Natural killer cell (primary cell): ENCODE results near the gene MAEA. TPM values are rescaled to one million over a fixed set of nuclear protein-coding genes. Genes with fewer than 3 reads are reported as not detected.

Source experiments
- ATAC-seq, 3 donors: fragments of 150-1000 bp in 2 of 3; fragments of 200-7000 bp in 1 of 3; cut with Tn5 transposase; 1 replicate in 1 of 3; 2 replicates in 2 of 3; pipeline ENCODE4 v1.10.0; 2021; ENCODE audit warnings: mild to moderate bottlenecking in 2 of 3, moderate library complexity in 2 of 3
- DNase-seq, 2 donors: peaks; one replicate each; pipeline versions ENCODE4 v3.0.0 to v3.0.0-alpha.2; 2013 to 2021; ENCODE audit warnings: mixed read lengths in 1 of 2
- H3K27ac ChIP-seq: one replicate; pipeline ENCODE4 v1.5.1; 2013; ENCODE audit warnings: mild to moderate bottlenecking, low read length
- H3K27me3 ChIP-seq: one replicate; pipeline ENCODE4 v1.6.1; 2013; ENCODE audit warnings: low read length; ENCODE audit not compliant: control insufficient read depth, insufficient read depth
- H3K36me3 ChIP-seq: one replicate; pipeline ENCODE4 v1.6.1; 2013; ENCODE audit warnings: low read length; ENCODE audit not compliant: control insufficient read depth, insufficient read depth
- H3K4me1 ChIP-seq: one replicate; pipeline ENCODE4 v1.6.1; 2013; ENCODE audit warnings: low read length; ENCODE audit not compliant: control insufficient read depth, insufficient read depth
- H3K4me3 ChIP-seq: one replicate; pipeline ENCODE4 v1.5.1; 2013; ENCODE audit warnings: low read length
- H3K9me3 ChIP-seq: one replicate; pipeline ENCODE4 v1.6.1; 2013; ENCODE audit warnings: low read length; ENCODE audit not compliant: control insufficient read depth, insufficient read depth
- H3K27ac Mint-ChIP-seq, 2 donors: one replicate each; pipeline ENCODE4 v1.8.0; 2022; ENCODE audit warnings: mild to moderate bottlenecking in 2 of 2, mixed read lengths in 2 of 2, moderate library complexity in 1 of 2
- H3K27me3 Mint-ChIP-seq, 2 donors: one replicate each; pipeline ENCODE4 v1.8.0; 2022; ENCODE audit warnings: low read depth in 2 of 2, mixed read lengths in 2 of 2
- H3K36me3 Mint-ChIP-seq: one replicate; pipeline ENCODE4 v1.8.0; 2022; ENCODE audit warnings: mixed read lengths
- H3K4me1 Mint-ChIP-seq, 2 donors: one replicate each; pipeline ENCODE4 v1.8.0; 2022; ENCODE audit warnings: mixed read lengths in 2 of 2
- H3K4me3 Mint-ChIP-seq: one replicate; pipeline ENCODE4 v1.8.0; 2022; ENCODE audit warnings: mild to moderate bottlenecking, moderate library complexity, mixed read lengths
- H3K9me3 Mint-ChIP-seq, 2 donors: one replicate each; pipeline ENCODE4 v1.8.0; 2022; ENCODE audit warnings: mixed read lengths in 2 of 2
- CTCF ChIP-seq: fragments of 200-600 bp; IDR thresholded peaks from one replicate; pipeline ENCODE4 v1.8.0; 2022; ENCODE audit warnings: antibody characterized with exemption
- WGBS: methylation state at CpG from one replicate; pipeline ENCODE4 v1.1.7; 2013; ENCODE audit warnings: missing lambda C conversion rate; ENCODE audit not compliant: insufficient coverage; 5-methylcytosine and 5-hydroxymethylcytosine counted together
- intact Hi-C: fragments of 100-400 bp; cut with micrococcal nuclease; formaldehyde crosslinking; loops from one replicate; pipeline ENCODE4 v1.14.2; 2022
- total RNA-seq, 4 donors: library from RNA; stranded (reverse); fragments of 120-200 nt in 1 of 4; gene quantifications; one replicate each; pipeline versions ENCODE4 v1.2.3 to v1.2.4, GENCODE V29; 2013 to 2022

The MAEA gene
- total RNA-seq, 3 donors from 2014 or later (not counting 1 experiment from before 2014, with no cell fraction given) = 63.5 to 89.2 (median 64.0) TPM

GRCh38 chr4:1297456-1298325 lies 8.0 kb downstream of the MAEA start:
- no peaks in the 10 kb centered on the region for H3K27me3 ChIP-seq
- H3K4me1 Mint-ChIP-seq = peaks cover 35 to 74% of the 10 kb centered on the region in 2 donors
- H3K36me3 ChIP-seq = peaks cover 32% of the 10 kb centered on the region
- ATAC-seq (peak in 1 of 3 donors; percentile 66), DNase-seq (no peak)
- H3K27ac ChIP-seq = no peak overlapping the region
- no peaks in the 10 kb centered on the region for H3K9me3 ChIP-seq
- H3K36me3 Mint-ChIP-seq = no peaks in the 10 kb centered on the region
- intact Hi-C loops = no loop called here
- no peak overlapping the region for H3K4me3 Mint-ChIP-seq
- 84% methylated on average over 32 of the region's 32 CpGs for WGBS
- no peaks in the 10 kb centered on the region for H3K27me3 Mint-ChIP-seq
- TF ChIP-seq CTCF = no peak
- H3K27ac Mint-ChIP-seq = peak overlapping the region; percentile 36 to 47
- no peaks in the 10 kb centered on the region for H3K9me3 Mint-ChIP-seq
- no peak overlapping the region for H3K4me3 ChIP-seq
- H3K4me1 ChIP-seq = peaks cover 27% of the 10 kb centered on the region

GRCh38 chr4:1298461-1298860 lies 8.8 kb downstream of the MAEA start:
- no peak for TF ChIP-seq CTCF
- H3K9me3 Mint-ChIP-seq = no peaks in the 10 kb centered on the region
- H3K4me1 Mint-ChIP-seq = peaks cover 35 to 71% of the 10 kb centered on the region in 2 donors
- no peaks in the 10 kb centered on the region for H3K27me3 Mint-ChIP-seq
- H3K4me3 Mint-ChIP-seq = no peak overlapping the region
- no peak overlapping the region for H3K4me3 ChIP-seq
- H3K4me1 ChIP-seq = peaks cover 26% of the 10 kb centered on the region
- DNase-seq (no peak), ATAC-seq (no peak)
- peaks cover 32% of the 10 kb centered on the region for H3K36me3 ChIP-seq
- no peaks in the 10 kb centered on the region for H3K27me3 ChIP-seq
- no peaks in the 10 kb centered on the region for H3K9me3 ChIP-seq
- 97% methylated on average over 7 of the region's 7 CpGs for WGBS
- no peak overlapping the region for H3K27ac ChIP-seq
- H3K27ac Mint-ChIP-seq = peak overlapping the region in 1 of 2 donors; percentile 47
- H3K36me3 Mint-ChIP-seq = no peaks in the 10 kb centered on the region
- intact Hi-C loops = no loop called here

GRCh38 chr4:1299301-1299860 lies 9.7 kb downstream of the MAEA start:
- WGBS = 88% methylated on average over 14 of the region's 15 CpGs
- Histone ChIP-seq H3K36me3 (peaks cover 26% of the 10 kb centered on the region), H3K4me3 (no peak overlapping the region), H3K9me3 (no peaks in the 10 kb centered on the region), H3K27ac (no peak overlapping the region), H3K27me3 (no peaks in the 10 kb centered on the region), H3K4me1 (peaks cover 17% of the 10 kb centered on the region)
- ATAC-seq (no peak), DNase-seq (no peak)
- H3K9me3 Mint-ChIP-seq = no peaks in the 10 kb centered on the region
- no peak overlapping the region for H3K4me3 Mint-ChIP-seq
- peaks cover 35 to 62% of the 10 kb centered on the region in 2 donors for H3K4me1 Mint-ChIP-seq
- intact Hi-C loops = no loop called here
- no peaks in the 10 kb centered on the region for H3K27me3 Mint-ChIP-seq
- H3K36me3 Mint-ChIP-seq = no peaks in the 10 kb centered on the region
- peak overlapping the region in 1 of 2 donors; percentile 77 for H3K27ac Mint-ChIP-seq
- no peak for TF ChIP-seq CTCF
